Suprapubic skin (tissue), 4 donors: Measurements from ENCODE around the gene ST3GAL3. TPM values are rescaled to one million over a fixed set of nuclear protein-coding genes. Genes with fewer than 3 reads are reported as not detected.

ENCODE experiments used
- DNase-seq, 2 donors: peaks; one replicate each; pipeline ENCODE4 v3.0.0-alpha.2; 2019; ENCODE audit warnings: low spot score in 2 of 2
- H3K27ac ChIP-seq: fragments of 200-600 bp; sonication (generic); one replicate; pipeline ENCODE4 v1.5.1; 2019
- H3K27me3 ChIP-seq: fragments of 200-600 bp; sonication (generic); one replicate; pipeline ENCODE4 v1.5.1; 2019
- H3K36me3 ChIP-seq: fragments of 200-600 bp; sonication (generic); one replicate; pipeline ENCODE4 v1.5.1; 2019
- H3K4me1 ChIP-seq: fragments of 200-600 bp; sonication (generic); one replicate; pipeline ENCODE4 v1.5.1; 2019
- H3K4me3 ChIP-seq: fragments of 200-600 bp; sonication (generic); one replicate; pipeline ENCODE4 v1.5.1; 2019; ENCODE audit warnings: mild to moderate bottlenecking
- H3K9me3 ChIP-seq: fragments of 200-600 bp; sonication (generic); one replicate; pipeline ENCODE4 v1.5.1; 2019
- EP300 ChIP-seq: sonication (generic); formaldehyde crosslinking; IDR thresholded peaks from one replicate; pipeline ENCODE4 v1.6.1; 2017; ENCODE audit warnings: antibody characterized with exemption
- POLR2A ChIP-seq, 2 donors: fragments of 450-650 bp; IDR thresholded peaks; one replicate each; pipeline ENCODE4 v1.6.1; 2017; ENCODE audit warnings: antibody characterized with exemption in 2 of 2, mild to moderate bottlenecking in 2 of 2, moderate library complexity in 2 of 2
- POLR2AphosphoS5 ChIP-seq, 3 donors: sonication (generic); formaldehyde crosslinking; IDR thresholded peaks; one replicate each; pipeline ENCODE4 v1.6.1; 2017; ENCODE audit warnings: antibody characterized with exemption in 3 of 3
- WGBS: methylation state at CpG from one replicate; pipeline ENCODE4 v1.1.5; 2018; 5-methylcytosine and 5-hydroxymethylcytosine counted together
- total RNA-seq, 4 donors: library from RNA; depleted of rRNA; stranded (reverse); fragments of >200 nt; gene quantifications; one replicate each; pipeline ENCODE4 v1.1.0, GENCODE V29; 2016
- TF ChIP-seq, protein P1 (sequence below), 2 donors: fragments of 200-600 bp in 1 of 2; fragments of 450-650 bp in 1 of 2; sonication (generic) in 1 of 2; IDR thresholded peaks; one replicate each; pipeline ENCODE4 v1.5.1; 2016 to 2019; ENCODE audit warnings: antibody characterized with exemption in 2 of 2, mild to moderate bottlenecking in 1 of 2, moderate library complexity in 1 of 2

The ST3GAL3 gene
- total RNA-seq, 4 donors from 2014 or later, result 6.3 to 21.0 (median 9.9) TPM

DNA sequence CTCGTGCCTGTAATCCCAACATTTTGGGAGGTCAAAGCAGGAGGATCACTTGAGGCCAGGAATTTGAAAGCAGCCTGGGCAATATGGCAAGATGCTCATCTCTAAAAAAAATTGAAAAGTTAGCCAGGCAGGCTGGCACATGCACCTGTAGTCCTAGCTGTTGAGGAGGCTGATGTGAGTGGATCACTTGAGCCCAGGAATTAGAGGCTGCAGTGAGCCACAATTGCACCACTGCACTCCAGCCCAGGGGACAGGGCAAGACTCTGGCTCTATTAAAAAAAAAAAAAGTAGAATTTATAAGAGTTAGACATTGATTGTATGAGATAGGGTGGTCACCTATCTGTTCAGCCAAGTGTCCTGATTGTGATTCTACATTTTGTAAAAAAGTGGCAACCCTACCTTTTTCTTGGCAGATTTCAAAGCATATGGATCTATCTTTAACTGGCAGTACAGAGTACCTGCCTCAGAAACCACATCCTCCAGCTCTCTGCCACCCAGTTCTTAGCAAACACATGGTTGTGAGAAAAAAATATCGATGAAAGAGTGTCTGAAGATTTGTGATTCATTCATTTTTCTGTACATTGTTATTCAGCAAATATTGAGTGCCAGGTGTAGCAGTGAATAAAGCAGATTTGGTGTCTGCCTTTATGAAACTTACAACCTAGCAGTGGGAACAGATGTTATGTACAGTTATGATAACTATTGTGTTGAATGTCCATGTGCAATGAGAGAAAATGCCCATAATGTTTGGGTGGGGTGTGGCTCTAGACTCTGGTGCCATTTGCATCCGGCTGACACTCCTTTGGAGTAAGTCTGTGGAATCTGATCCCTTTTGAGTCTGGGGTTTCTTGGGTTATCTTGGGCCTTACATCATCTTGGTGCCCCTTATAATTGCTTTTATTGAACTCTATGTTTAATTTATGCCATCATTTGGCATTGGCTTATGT lies 82.5 kb downstream of the ST3GAL3 start:
- Histone ChIP-seq H3K9me3 (no peaks in the 10 kb centered on the region), H3K27me3 (no peaks in the 10 kb centered on the region), H3K4me3 (no peak overlapping the region), H3K4me1 (peaks cover 10% of the 10 kb centered on the region), H3K36me3 (no peaks in the 10 kb centered on the region), H3K27ac (no peak overlapping the region)
- no peak for DNase-seq
- TF ChIP-seq POLR2AphosphoS5 (IDR thresholded peaks at IDR 0.05) (no peak), EP300 (no peak), POLR2A (IDR thresholded peaks at IDR 0.05) (no peak)
- TF ChIP-seq, protein P1, sequence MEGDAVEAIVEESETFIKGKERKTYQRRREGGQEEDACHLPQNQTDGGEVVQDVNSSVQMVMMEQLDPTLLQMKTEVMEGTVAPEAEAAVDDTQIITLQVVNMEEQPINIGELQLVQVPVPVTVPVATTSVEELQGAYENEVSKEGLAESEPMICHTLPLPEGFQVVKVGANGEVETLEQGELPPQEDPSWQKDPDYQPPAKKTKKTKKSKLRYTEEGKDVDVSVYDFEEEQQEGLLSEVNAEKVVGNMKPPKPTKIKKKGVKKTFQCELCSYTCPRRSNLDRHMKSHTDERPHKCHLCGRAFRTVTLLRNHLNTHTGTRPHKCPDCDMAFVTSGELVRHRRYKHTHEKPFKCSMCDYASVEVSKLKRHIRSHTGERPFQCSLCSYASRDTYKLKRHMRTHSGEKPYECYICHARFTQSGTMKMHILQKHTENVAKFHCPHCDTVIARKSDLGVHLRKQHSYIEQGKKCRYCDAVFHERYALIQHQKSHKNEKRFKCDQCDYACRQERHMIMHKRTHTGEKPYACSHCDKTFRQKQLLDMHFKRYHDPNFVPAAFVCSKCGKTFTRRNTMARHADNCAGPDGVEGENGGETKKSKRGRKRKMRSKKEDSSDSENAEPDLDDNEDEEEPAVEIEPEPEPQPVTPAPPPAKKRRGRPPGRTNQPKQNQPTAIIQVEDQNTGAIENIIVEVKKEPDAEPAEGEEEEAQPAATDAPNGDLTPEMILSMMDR (IDR thresholded peaks at IDR 0.05), result no peak
- WGBS, result 92% methylated on average over 3 of the region's 3 CpGs

GRCh38 chr1:43791243-43791642 lies 83.9 kb downstream of the ST3GAL3 start:
- Histone ChIP-seq H3K9me3 (no peaks in the 10 kb centered on the region), H3K27ac (no peak overlapping the region), H3K27me3 (no peaks in the 10 kb centered on the region), H3K36me3 (no peaks in the 10 kb centered on the region), H3K4me1 (peaks cover 10% of the 10 kb centered on the region), H3K4me3 (no peak overlapping the region)
- WGBS, result 98% methylated on average over 2 of the region's 2 CpGs
- DNase-seq, result no peak
- TF ChIP-seq POLR2A (IDR thresholded peaks at IDR 0.05) (no peak), EP300 (no peak), POLR2AphosphoS5 (IDR thresholded peaks at IDR 0.05) (no peak)
- TF ChIP-seq, protein P1 (IDR thresholded peaks at IDR 0.05), result no peak

DNA sequence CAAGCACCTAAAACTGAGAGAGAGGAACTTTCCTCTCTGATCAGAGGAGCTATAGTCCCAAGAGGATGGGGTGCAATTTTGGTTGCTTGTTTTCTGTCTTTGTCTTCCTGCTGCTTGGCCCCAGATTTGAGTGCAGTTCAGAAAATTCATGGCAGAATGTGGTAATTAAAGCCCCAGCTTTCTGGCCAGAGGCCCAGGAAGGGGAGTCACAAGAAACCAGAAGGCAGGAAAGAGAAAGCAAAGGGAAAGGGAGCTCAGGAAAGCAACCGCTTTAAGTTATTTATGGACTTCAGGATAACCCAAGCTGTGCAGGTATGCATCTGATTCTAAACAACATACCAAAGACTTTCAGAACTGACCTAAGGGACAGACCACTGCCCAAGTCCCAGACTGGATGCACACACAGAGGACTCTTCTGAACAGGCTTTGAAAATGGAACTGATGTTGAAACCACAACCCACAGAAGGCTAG lies 88.8 kb downstream of the ST3GAL3 start:
- Histone ChIP-seq H3K27ac (no peak overlapping the region), H3K4me1 (no peaks in the 10 kb centered on the region), H3K36me3 (no peaks in the 10 kb centered on the region), H3K27me3 (no peaks in the 10 kb centered on the region), H3K9me3 (no peaks in the 10 kb centered on the region), H3K4me3 (no peak overlapping the region)
- 65% methylated on average over 1 of the region's 1 CpG for WGBS
- DNase-seq, result no peak
- TF ChIP-seq, protein P1 (IDR thresholded peaks at IDR 0.05), result no peak
- TF ChIP-seq POLR2AphosphoS5 (IDR thresholded peaks at IDR 0.05) (no peak), EP300 (no peak), POLR2A (IDR thresholded peaks at IDR 0.05) (no peak)

DNA sequence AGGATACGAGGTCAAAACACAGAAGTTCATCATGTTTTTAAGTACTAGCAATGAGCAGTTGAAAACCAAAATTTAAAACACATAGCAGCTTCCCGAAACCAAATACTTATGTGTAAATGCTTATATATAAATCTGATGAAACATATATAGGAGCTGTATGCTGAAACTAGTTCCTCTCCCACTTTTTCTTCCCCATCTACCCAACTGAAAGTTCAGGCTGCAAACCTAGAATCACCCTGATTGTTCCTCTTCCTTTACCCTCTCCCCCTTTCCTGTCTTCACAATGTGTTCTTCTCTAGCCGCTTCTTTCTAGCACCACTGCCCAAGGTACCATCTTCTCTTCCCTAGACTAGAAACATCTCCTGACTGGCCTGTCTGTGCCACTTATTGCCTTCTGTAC lies 90.6 kb downstream of the ST3GAL3 start:
- Histone ChIP-seq H3K4me1 (no peaks in the 10 kb centered on the region), H3K27me3 (no peaks in the 10 kb centered on the region), H3K27ac (no peak overlapping the region), H3K4me3 (no peak overlapping the region), H3K9me3 (no peaks in the 10 kb centered on the region), H3K36me3 (no peaks in the 10 kb centered on the region)
- 91% methylated on average over 3 of the region's 3 CpGs for WGBS
- DNase-seq, result no peak
- TF ChIP-seq, protein P1 (IDR thresholded peaks at IDR 0.05), result no peak
- no peak for TF ChIP-seq POLR2AphosphoS5 (IDR thresholded peaks at IDR 0.05)
- TF ChIP-seq EP300, result no peak
- no peak for TF ChIP-seq POLR2A (IDR thresholded peaks at IDR 0.05)
